ENCODE data around the gene TSPAN7. TPM values are rescaled to one million over a fixed set of nuclear protein-coding genes. Genes with fewer than 3 reads are reported as not detected.

The TSPAN7 gene
- total RNA-seq, 1 donor from 2014 or later = 28.4 TPM

GRCh38 chrX:38596939-38597338 is 35.6 kb downstream of the TSPAN7 start:
- no peak for DNase-seq

DNA sequence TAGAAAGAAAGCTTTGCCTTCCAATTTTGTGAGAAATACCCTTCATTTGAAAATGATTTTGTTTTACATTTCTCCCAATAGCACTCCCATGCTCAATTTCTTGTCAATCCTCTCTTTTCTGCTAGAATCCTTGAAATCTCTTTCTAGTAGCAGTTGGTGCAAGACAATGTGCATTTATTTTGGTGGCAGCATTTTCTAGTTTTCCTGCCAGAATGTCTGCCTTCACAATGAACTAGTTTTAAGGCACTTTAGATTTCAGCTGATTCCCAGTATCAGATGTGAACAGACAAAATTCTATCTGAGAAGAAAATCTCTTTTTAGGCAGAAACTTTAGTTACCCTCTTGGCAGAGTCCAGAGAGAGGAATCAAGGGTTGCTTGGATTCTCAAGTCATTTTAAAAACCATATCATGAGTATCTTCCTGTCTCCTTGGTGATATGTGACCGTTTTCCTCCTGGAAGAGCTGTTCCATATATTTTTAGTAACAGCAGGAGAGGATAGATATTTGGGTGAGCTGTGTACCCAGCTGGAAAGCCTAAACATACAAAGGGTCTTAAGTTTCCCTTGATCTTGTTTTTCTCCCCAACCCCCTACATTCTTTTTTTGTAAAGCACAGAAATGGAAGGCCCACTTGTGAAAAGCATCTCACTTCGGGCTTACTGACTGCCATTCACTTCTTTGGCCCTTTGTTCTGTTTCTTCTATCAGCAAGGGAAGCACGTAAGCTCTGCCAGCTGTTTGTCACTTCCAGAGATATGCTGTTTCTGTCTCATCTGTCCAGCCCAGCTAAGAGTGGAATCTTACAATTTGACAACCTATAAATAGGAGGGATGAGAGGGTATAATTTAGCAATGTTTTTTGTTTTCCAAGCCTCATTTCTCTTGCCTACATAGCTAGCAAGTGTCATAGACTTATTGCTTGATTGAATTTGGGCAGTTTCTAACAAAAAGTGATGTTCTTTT is 38.7 kb downstream of the TSPAN7 start:
- no peak for DNase-seq

- no peak for DNase-seq
These were observed 40.5 kb downstream of the TSPAN7 start for GRCh38 chrX:38601866-38602265.

DNA sequence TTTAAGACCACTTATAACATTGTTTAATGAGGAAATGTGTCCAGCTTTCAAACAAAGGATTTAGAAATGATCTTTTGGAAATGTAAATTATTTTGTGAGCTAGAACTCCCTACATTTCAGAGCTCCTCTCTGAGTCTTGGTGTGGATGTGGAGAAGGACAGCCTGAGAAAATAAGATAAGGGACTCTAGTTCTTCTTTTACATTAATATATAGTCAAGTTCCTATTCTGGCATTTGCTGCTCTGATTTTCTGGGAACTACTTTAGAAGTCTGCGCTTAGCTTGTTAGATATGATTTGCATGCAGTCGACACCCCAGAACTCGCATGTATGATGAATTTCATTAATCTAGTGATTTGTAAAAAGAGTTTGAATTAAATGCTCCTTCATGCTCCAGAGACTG is 45.5 kb downstream of the TSPAN7 start:
- no peak for DNase-seq

DNA sequence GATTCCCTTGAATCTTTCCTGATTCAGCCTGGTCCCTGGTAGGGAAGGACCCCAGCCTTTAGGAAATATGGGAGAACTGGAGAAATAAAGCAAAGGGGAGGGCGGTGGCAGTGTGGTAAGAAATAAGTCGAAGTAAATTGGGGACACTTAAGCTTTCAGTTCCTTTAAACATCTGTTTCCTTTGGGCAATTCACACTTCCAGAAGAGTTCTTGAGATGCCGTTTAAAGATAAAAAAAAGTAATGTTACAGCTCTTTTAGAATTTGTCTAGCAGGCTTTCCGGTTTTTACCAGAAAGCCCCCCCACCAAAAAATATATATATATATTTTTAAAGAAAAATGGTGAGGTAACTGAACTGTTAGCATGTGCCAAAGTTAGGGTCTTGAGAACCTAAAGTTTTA is 46.6 kb downstream of the TSPAN7 start:
- no peak for DNase-seq

GRCh38 chrX:38610849-38611248 is 49.5 kb downstream of the TSPAN7 start:
- DNase-seq = no peak

DNA sequence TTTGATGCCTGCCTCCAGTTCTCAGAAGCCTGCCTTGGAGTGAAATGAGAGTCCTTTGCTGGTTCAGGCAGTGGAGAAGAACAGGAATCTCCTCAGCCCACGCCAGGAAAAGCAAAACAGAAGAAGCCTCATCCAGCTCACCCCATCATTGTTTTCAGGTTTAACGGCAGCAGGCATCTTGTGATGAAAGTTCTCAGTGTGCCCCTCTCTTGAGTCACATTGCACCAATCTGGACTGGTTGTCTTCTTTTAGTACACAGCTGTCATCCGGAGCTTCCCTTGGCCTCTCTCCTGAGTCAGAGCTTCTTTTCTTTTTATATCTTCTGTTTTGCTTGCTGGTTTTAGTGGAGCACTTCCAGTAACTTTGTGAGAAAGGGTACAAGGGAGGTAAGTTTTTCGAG is 50.9 kb downstream of the TSPAN7 start:
- DNase-seq = no peak

DNA sequence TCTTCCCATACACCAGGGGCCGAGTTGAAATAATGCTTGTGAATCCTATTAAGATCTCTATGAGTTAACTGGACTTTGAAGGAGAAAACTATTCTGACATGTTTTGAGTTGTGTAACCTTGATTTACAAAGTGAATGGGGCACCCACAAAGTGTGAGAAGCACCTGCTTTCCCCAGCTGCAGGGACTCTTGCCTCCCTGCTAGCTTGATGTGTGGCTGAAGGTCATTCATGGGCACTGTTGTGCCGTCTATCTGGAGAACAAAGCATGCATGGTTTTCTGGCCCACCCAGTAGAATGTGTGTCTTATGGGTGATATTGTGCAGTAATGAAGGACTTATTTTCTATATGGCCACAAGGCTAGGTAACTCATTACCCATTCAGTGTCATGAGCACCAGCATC is 53.1 kb downstream of the TSPAN7 start:
- DNase-seq = no peak

DNA sequence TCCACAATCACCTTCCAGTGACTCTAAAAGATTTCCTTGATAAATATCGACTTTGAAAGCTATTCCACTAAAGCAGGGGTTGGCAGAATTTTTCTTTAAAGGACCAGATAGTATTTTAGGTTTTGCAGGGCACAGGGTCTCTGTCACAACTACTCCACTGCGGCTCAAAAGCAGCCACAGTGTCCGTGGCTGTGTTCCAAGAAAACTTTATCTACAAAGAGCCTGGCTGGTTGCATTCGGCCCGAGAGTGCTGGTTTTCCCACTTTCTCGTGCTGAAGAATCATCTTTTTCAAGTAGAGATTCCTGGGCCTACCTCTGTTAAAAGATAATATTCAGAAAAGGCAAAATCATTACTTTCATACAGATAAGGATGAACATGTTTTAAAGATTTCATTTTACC is 55.6 kb downstream of the TSPAN7 start:
- DNase-seq = no peak

DNA sequence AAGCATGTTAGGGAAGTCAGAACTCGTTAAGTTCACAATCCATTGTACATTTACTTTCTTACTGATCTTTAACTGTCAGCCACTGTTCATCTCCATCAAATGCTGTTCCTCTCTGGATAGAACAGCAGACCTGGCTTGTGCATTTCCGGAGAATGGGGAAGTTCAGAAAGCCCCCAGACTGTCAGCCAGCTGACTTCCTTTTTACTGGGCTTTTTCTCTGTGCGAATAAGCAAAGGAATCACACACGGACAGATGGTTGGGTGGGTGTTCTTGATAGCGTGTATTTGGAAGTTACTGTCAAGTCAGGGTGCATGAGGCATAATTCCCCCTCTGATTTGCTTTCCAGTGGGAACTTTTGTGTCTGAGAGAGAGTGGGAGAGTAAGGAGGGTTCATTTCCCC is 56.8 kb downstream of the TSPAN7 start:
- no peak for DNase-seq

- no peak for DNase-seq
These were observed 59.3 kb downstream of the TSPAN7 start for GRCh38 chrX:38620623-38621022.

- DNase-seq = no peak
These were observed 65.0 kb downstream of the TSPAN7 start for GRCh38 chrX:38626296-38626695.

DNA sequence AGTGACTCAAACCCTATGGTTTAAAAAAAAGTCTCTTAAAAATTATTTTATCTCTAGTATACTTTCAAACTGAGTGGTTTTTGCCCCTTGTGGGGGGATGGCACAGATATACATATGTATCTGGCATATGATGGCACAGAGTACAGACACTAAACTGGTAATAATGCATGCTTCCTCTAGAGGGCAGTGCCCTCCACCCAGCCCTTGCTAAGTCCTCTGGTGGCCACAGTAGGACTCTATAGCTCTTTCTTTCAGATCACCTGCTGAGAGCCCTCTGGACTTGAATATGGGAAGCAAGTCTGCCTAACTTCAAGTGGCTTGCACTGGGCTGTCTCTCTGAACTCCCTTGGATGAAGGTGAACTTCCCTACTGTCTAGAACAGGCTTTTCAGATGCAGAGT is 66.3 kb downstream of the TSPAN7 start:
- peak; percentile 59 for DNase-seq

DNA sequence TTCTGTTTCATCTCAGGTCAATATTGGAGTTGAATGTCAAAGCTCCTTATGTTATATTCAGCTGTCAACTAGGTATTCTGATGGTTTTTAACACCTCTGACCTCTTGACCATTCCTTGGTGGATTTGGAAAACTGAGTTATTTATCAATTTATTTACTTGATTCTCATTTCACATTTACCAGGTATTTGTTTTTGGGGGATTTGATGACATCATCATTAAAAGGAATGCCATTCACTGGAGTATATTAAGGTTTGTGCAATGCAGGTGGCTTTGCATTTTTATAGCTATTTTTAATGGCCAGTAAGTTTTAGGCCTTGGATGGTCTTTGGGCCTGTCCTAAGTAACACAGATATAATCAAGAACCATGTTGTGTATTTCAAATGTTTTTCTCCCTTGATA is 67.2 kb downstream of the TSPAN7 start:
- no peak for DNase-seq

DNA sequence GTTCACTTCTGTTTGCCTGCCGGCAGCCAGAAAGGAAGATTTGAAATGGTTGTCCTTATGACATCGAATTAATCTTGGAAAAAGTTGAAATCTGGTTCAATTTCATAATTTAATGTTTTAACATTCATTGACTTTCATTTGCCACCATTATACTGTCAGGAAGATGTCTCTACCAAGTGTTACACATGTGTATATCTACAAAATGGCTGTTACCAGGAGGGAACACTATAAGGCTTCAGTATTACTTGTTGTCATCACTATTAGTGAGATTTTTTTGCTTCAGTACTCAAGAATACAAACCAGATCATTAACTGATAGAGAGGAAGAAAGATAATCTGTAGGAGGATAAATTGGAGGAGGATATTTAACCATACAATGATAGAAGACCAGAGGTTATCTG is 71.2 kb downstream of the TSPAN7 start:
- no peak for DNase-seq

DNA sequence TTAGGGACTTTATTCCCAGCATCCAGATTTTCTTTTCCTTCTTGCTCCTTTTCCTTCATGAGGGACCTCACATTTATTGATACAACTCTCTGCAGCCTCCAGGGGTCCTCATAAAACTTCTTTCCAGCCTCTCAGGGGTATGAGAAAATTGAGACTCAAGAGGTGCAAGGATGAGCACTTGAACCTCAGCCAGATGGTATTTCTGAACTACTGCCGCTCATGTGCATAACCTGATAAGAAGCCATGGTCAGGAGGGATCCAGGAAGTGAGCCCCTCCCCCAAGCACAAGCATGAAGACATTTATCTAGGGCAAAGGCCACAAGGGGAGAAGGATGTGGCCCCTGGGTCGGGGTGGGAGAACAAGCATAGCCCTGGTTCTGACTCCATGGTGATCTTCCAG is 73.3 kb downstream of the TSPAN7 start:
- DNase-seq = no peak

- DNase-seq = peak; percentile 74
These were observed 75.8 kb downstream of the TSPAN7 start for GRCh38 chrX:38636949-38637819.

- no peak for DNase-seq
These were observed 77.7 kb downstream of the TSPAN7 start for GRCh38 chrX:38638952-38639529.

- no peak for DNase-seq
These were observed 78.4 kb downstream of the TSPAN7 start for GRCh38 chrX:38639730-38640129.

- no peak for DNase-seq
These were observed 79.9 kb downstream of the TSPAN7 start for GRCh38 chrX:38641197-38641596.

DNA sequence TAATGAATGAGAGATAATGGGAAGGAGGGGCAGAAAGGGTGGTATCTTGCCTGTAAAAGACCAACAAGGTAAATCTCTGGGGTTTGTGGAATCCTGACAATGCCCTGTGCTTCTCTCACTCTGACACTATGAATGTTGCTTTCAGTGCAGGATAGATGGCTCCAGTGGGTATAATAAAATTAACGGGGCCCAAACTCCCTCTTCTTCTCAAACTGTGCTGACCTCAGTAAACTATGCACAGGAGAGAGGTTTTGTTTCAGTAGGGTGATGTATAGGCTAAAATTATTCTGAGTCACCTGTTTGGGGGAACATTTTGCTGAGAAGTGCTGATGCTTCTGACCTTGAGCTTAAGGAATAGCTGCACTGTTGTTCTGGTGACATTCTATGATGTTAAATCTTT is 82.6 kb downstream of the TSPAN7 start:
- no peak for DNase-seq

DNA sequence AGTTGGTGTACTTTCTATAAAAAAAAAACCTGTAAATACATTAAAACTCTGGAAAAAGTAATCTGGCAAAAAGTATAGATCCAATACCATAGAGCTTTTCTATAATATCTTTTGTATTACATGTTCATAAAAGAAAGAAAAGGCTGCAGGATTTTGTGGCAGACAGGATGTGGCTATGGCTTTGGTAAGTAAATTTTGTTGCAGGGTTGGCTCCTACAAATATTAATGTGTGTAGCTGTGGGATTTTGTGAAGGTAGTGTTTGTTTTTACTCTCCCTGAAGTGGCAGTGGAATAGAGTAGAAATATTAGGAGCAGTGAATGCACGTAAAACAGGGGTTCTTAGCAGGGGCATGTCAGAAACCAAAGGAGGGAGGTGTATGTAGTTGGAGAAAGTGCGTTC is 84.8 kb downstream of the TSPAN7 start:
- no peak for DNase-seq

- DNase-seq = no peak
These were observed 87.9 kb downstream of the TSPAN7 start for GRCh38 chrX:38649221-38649620.

All from dermis blood vessel endothelial cell (primary cell).